Measurements from ENCODE around the gene AP2S1. TPM values are rescaled to one million over a fixed set of nuclear protein-coding genes. Genes with fewer than 3 reads are reported as not detected.

AP2S1 gene
- total and polyA plus RNA-seq, 2 of the 8 experiments (the other 6 are each of a cell fraction or from before 2014, with no cell fraction given) = 195 to 211 TPM

GRCh38 chr19:46789371-46789770, 61.3 kb downstream of the AP2S1 start:
- Histone ChIP-seq H3K4me3 (ENCODE audit: extremely low read depth in 1 of 4, insufficient read depth in 2 of 4, low read depth in 3 of 4, low read length in 4 of 4) (no peak overlapping the region), H3K9me3 (ENCODE audit: insufficient read depth in 2 of 2, low read depth in 1 of 2, low read length in 1 of 2) (no peaks in the 10 kb centered on the region), H3K79me2 (ENCODE audit: control insufficient read depth in 1 of 2, insufficient read depth in 2 of 2, low read length in 2 of 2) (peaks cover 29 to 40% of the 10 kb centered on the region in 2 experiments), H2BK20ac (ENCODE audit: low read length) (0 out of 2 replicates have a peak overlapping the region, but pooled peaks have one; percentile 43), H2BK12ac (ENCODE audit: low read depth, low read length) (peak overlapping the region; percentile 75), H3K4me2 (ENCODE audit: insufficient read depth in 1 of 2, low read depth in 2 of 2, low read length in 2 of 2) (0 out of 4 replicates have a peak overlapping the region, but pooled peaks of 1 of the 2 experiments have one; percentile 98), H3K36me3 (ENCODE audit: control insufficient read depth in 2 of 4, insufficient read depth in 4 of 4, low read length in 3 of 4) (peaks cover 4 to 15% (median 5%) of the 10 kb centered on the region in 4 experiments; a peak in 6 of 8 replicates), H4K5ac (ENCODE audit: insufficient read length, low read depth, low read length) (no peak overlapping the region), H4K20me1 (replicated peaks in 1 of 2; ENCODE audit: control insufficient read depth in 1 of 2, insufficient read depth in 2 of 2, low read length in 2 of 2) (peaks cover 3 to 19% of the 10 kb centered on the region in 2 experiments), H3K27me3 (replicated peaks in 1 of 4; ENCODE audit: control insufficient read depth in 3 of 4, extremely low read depth in 1 of 4, insufficient read depth in 3 of 4, low read length in 3 of 4) (no peaks in the 10 kb centered on the region; a peak in 1 of 7 replicates), H4K91ac (replicated peaks; ENCODE audit: insufficient read length, low read length) (no peak overlapping the region), H3K18ac (ENCODE audit: extremely low read depth, low read length) (no peak overlapping the region; the same call in 1 of the 2 replicates), H2AFZ (ENCODE audit: low read length) (no peak overlapping the region), H2BK5ac (ENCODE audit: low read depth, low read length) (no peak overlapping the region; the same call in 1 of the 2 replicates), H4K8ac (ENCODE audit: extremely low read depth, insufficient read depth, low read length) (no peak overlapping the region; the same call in 1 of the 2 replicates), H2BK120ac (replicated peaks; ENCODE audit: low read depth, low read length) (peak overlapping the region; percentile 64), H3K56ac (replicated peaks; ENCODE audit: insufficient read length, low read depth, low read length) (no peak overlapping the region), H3K79me1 (ENCODE audit: low read depth, low read length) (peaks cover 2% of the 10 kb centered on the region; the same call in 1 of the 2 replicates), H2BK15ac (ENCODE audit: low read length) (peak overlapping the region; percentile 90; the same call in 1 of the 2 replicates), H3K4me1 (replicated peaks in 1 of 4; ENCODE audit: control insufficient read depth in 3 of 4, insufficient read depth in 4 of 4, low read length in 3 of 4) (peaks cover 0 to 9% (median 6%) of the 10 kb centered on the region in 4 experiments; a peak in 5 of 7 replicates), H3K4ac (replicated peaks; ENCODE audit: insufficient read length, low read depth, low read length) (peak overlapping the region; percentile 53), H3K27ac (ENCODE audit: low read depth, low read length) (no peak overlapping the region), H3K23me2 (ENCODE audit: low read depth, low read length) (peaks cover 15% of the 10 kb centered on the region), H3K14ac (ENCODE audit: insufficient read length) (no peak overlapping the region), H2AK5ac (ENCODE audit: low read depth, low read length) (no peak overlapping the region; the same call in 1 of the 2 replicates), H3K9ac (replicated peaks in 1 of 4; ENCODE audit: extremely low read depth in 1 of 4, low read depth in 3 of 4, low read length in 3 of 4) (no peak overlapping the region), H3K23ac (ENCODE audit: insufficient read length) (no peak overlapping the region)
- 88% methylated on average over 8 of the region's 8 CpGs; no CpG with 5 or more reads in 1 of the 2 experiments for WGBS, 2 experiments (ENCODE audit: extremely low coverage in 1 of 2, insufficient coverage in 1 of 2, insufficient read length in 1 of 2, insufficient replicate concordance in 2 of 2, low coverage in 1 of 2, low lambda C conversion rate in 2 of 2, missing lambda C conversion rate in 1 of 2)
- DNase-seq (ENCODE audit: low read depth in 1 of 2, low spot score in 2 of 2) (no peak), FAIRE-seq (no peak)
- POLR2A ChIA-PET (ENCODE audit: partially characterized antibody) = interaction anchor here (0.7 to 18.4 kb wide), 24 partner anchors 8 to 368 kb away, joined by 3 to 333 read pairs (median 12); partner anchors contain the start of genes AP2S1 and ARHGAP35
- CTCF ChIA-PET (ENCODE audit: partially characterized antibody) = interaction anchor here (1.3 to 2.4 kb wide), 5 partner anchors 22 to 201 kb away, joined by 7 to 8 read pairs (median 7); no protein-coding TSS in a partner anchor
- TF ChIP-seq POLR2AphosphoS5 (IDR thresholded peaks at IDR 0.05; ENCODE audit: low read depth, low read length) (no peak), SIRT6 (IDR thresholded peaks at IDR 0.05; ENCODE audit: low read length) (no peak), SP1 (IDR thresholded peaks at IDR 0.05; ENCODE audit: low read depth, low read length) (no peak), ASH2L (IDR thresholded peaks at IDR 0.05; ENCODE audit: low read length) (no peak), NANOG (IDR thresholded peaks at IDR 0.05; ENCODE audit: insufficient read depth, low read depth, low read length, poor library complexity, severe bottlenecking) (no peak), JUN (IDR thresholded peaks at IDR 0.05; ENCODE audit: low read depth, low read length) (no peak), SUZ12 (IDR thresholded peaks at IDR 0.05; ENCODE audit: low read length) (no peak), ZNF274 (IDR thresholded peaks at IDR 0.05; ENCODE audit: borderline replicate concordance, extremely low read depth, low read length) (no peak), EZH2 (IDR thresholded peaks at IDR 0.05; ENCODE audit: low read depth, low read length, severe bottlenecking) (no peak), ATF3 (IDR thresholded peaks at IDR 0.05; ENCODE audit: insufficient read depth, low read depth, low read length) (no peak), SIX5 (IDR thresholded peaks at IDR 0.05; ENCODE audit: low read depth, low read length) (no peak), JUND (IDR thresholded peaks at IDR 0.05; ENCODE audit: low read length) (no peak), SP2 (IDR thresholded peaks at IDR 0.05; ENCODE audit: low read length) (no peak)

All from H1 (cell line).